HG03520 (cell line): ENCODE data around the gene PLB1.

ENCODE experiments used
- ATAC-seq: cut with Tn5 transposase; IDR thresholded peaks from one replicate; pipeline ENCODE4 v1.9.1; 2021; ENCODE audit warnings: mild to moderate bottlenecking, moderate library complexity; ENCODE audit not compliant: unreplicated experiment

The PLB1 gene

DNA sequence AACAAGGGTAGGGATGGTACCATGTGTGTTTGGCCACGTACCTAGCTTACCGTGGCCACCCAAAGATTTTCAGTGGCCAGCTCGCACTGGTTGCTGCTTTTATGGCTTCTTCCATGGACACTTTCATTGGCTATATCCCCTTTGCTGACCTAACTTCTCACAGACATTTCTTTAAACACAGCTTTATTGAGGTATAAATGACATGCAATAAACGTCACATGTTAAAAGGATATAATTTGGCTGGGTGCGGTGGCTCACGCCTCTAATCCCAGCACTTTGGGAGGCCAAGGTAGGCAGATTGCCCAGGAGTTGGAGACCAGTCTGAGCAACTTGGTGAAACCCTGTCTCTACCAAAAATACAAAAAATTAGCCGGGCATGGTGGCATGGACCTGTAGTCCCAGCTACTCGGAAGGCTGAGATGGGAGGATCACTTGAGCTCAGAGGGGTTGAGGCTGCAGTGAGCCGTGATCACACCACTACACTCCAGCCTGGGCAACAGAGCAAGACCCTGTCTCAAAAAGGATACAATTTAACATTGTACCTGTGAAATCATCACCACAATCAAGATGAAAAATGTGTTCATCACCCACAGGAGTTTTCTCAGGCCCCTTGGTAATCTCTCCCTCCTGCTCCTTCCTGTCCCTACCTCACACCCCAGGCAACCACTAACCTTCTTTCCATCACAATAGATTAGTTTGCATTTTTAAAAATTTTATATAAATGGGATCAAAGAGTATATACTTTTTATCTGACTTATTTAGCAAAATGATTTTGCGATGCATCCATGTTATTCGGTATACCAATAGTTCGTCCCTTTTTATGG is 127.9 kb downstream of the PLB1 start:
- ATAC-seq: no peak

DNA sequence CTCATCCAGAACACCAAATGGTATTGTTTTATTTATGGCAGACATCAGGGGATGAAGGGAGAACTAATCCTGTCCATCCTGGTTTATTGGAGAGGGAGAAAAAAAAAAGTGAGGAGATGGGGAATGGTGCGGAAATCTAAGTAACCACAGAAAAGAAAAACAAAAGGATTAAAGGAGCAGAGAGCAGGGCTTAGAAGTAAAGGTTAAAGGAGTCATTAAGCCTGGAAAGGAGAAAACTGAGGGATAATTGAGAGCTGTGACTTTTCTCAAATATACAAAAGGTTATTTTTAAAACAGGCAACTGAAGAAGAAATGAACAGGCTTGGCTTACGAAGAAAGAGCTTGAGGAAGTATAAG is 128.6 kb downstream of the PLB1 start:
- no peak for ATAC-seq

DNA sequence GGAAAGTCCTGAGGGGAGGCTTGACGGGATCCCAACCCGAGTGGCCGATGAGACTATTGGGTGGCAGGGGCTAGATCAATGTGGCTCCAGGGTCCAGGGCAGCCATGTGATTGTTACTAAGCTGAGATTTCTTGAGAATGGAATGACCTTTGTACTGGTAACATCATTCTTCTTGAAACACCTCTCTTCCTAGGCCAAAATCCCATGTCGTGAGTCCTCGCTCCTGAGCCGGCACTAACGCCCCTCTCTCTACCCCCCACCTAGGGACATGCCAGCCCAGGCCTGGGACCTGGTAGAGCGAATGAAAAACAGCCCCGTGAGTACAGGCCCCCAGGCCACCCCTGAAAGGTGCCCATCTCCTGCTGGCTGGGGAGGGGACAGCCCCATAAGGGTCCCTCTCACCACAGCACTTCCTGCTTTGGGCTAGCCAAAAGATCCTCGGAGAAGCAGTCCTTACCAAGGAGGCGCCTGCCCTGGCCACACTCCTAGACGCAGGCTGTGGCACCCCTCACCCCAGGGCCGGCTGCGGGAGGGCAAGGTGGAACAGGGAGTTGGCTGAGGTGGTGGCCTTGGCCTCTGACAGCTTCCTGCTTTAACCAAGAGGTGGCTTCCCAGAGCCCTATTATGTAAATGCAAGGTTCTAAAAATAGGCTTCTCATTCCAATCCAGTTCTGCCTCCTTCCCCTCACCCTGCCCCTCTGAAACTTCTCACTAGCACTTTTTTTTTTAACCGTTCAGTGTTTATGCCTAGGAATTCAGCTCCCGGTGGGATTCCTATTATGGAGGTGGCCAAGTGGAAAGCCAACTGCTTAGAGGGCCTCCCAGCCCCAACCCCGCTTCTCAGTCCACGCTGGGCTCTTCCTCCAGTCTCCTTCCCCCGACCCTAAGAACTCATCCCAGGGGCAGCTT is 129.2 kb downstream of the PLB1 start:
- ATAC-seq: no peak

- ATAC-seq: no peak
Measured at GRCh38 chr2:28626376-28626775, 130.5 kb downstream of the PLB1 start.

GRCh38 chr2:28626891-28627421 is 131.1 kb downstream of the PLB1 start:
- no peak for ATAC-seq

- ATAC-seq: no peak
Measured at GRCh38 chr2:28627722-28628480, 132.0 kb downstream of the PLB1 start.

GRCh38 chr2:28628506-28628905 is 132.6 kb downstream of the PLB1 start:
- ATAC-seq: no peak

DNA sequence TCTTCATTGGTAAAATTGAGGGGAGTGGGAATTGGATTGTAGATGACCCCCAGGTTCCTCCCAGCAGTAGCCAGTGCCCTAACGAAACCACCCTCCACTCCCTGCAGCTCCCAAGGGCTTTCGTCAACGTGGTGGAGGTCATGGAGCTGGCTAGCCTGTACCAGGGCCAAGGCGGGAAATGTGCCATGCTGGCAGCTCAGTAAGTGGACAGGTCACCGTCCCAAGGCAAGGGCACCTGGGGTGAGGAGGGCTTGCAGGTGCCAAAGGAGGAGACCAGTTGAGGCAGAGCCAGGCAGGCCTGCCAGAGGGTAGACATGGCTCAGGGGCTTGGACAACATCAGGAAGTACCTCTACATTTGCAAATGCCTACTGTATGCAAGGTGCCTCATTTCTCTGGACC is 133.1 kb downstream of the PLB1 start:
- no peak for ATAC-seq

DNA sequence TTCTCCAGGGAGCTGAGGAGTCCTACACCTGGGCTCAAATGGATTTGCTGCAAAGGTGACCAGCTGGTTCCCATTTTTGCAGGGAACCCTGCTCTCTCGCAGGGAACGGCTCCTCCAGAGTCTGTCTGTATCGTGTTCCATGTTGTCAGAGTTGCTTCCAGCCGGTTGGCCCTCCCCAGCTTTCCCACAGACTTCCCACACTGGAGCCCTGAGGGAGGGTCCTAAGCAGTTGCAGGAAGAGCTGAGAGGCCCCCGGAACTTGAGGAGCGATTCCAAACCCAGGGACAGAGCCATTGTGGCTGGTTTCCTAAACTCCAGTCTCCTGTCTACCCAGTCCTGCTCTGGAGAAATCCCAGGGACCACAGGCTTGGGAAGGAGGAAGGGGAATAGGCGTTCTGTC is 134.1 kb downstream of the PLB1 start:
- no peak for ATAC-seq

DNA sequence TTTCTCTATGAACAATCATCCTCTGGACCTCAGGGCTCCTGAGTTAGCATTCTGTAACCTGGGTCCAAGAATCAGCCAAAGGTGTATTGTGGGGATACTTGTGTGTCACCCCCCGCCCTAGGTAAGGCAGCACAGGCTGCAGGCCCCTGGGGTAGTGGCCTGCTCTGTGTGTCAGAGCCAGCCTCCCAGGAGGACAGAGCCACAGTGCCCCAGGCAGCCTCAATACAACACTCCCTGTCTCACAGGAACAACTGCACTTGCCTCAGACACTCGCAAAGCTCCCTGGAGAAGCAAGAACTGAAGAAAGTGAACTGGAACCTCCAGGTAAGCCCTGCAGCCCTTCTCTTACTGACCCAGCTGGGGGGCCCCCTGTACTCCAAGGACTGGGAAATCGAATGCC is 134.5 kb downstream of the PLB1 start:
- no peak for ATAC-seq

DNA sequence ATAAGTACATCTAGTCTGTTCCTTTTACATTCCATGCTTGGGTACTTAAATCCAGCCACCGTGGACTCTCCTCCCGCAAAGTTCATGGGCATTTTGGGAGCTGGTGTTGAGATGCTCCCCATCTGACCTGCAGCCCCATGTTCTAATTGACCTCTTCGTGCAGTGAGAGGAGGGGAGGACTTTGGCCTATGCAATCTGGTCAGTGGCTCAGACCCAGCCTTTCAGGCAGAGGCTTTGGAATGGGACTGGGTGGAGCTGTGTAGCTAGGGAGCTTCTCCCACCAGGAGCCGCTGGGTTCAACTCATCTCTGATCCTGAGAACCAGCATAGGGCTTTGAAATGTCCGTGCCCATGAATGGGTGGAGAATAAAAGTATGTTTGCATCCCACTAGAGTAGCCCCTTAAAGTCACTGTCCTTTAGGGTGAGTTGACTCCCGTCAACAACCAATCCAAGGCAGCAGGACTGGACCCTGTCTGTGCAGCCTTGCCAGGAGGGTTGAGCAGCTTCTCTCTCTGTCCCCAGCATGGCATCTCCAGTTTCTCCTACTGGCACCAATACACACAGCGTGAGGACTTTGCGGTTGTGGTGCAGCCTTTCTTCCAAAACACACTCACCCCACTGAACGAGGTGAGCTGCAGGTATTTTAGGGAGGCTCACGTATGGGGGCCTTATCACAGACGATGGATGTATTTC is 135.8 kb downstream of the PLB1 start:
- no peak for ATAC-seq

DNA sequence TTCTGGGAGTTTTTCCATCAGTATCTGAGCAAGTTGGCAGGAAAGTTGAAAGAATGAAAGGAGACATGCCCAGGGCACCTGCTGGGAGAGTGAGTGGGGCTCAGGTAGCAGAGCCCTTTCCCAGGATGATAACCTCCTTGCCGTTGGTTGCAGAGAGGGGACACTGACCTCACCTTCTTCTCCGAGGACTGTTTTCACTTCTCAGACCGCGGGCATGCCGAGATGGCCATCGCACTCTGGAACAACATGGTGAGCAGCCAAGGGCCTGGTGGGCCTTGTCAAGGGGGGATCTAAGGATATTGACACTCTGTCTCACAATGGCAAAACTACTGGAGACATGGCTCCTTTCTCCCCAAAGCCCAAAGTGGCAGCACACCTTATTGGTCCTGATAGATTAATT is 136.9 kb downstream of the PLB1 start:
- no peak for ATAC-seq

DNA sequence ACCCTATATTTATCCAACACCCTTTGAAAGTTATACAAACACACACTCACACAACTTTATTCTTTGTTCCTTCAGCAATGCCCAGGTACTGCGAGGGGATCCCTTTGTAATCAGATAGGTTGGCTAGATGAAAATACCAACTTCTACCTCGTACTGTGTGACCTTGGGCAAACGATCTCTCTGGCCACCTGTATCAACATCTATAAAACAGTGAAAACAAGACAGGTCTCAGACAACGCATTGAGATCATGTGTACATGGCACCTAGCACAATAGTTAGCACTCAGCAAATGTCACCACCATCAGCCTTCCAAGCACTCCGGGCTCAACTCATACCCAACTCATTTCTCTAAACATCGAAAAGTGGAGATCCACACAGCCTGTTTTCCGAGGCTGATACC is 137.3 kb downstream of the PLB1 start:
- ATAC-seq: no peak

- no peak for ATAC-seq
Measured at GRCh38 chr2:28633746-28634145, 137.9 kb downstream of the PLB1 start.

GRCh38 chr2:28635191-28635611 is 139.3 kb downstream of the PLB1 start:
- no peak for ATAC-seq

GRCh38 chr2:28636491-28636890 is 140.6 kb downstream of the PLB1 start:
- no peak for ATAC-seq

DNA sequence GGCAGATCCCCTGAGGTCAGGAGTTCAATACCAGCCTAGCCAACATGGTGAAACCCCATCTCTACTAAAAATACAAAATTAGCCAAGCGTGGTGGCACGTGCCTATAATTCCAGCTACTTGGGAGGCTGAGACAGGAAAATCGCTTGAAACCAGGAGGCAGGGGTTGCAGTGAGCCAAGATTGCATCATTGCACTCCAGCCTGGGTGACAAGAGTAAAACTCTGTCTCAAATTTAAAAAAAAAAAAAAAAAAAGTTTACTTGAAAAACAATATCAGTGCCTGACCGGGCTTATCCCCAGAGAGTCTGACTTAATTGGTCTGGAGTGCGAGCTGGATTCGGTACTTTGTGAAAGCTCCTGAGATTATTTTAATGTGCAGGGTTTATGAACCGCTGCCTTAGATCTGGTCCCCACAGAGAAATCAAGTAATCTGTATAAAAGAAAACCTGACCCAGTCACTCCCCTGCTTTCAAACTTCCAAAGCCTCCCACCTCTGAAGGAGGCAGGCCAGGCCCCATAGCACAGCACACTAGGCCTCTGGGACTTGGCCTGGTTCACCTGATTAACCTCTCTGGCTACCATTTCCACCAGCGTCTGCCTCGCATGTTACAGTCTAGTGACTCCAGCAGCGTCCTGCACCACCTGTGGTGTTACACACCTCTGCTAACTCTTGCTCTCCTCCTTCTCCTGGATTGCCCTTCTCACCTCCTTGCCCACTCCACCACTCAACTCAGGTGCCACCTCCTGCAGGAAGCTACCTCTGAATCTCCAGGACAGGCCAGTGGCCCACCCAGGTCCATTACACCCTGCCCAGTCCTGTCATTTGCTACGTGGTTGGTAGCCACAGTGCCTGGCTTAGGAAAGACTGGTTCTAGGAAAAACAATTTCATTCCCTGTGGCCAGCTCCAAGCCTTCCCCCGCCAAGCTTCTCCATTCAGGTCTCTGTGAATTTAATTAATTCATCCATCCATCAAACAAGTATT is 141.5 kb downstream of the PLB1 start:
- no peak for ATAC-seq

DNA sequence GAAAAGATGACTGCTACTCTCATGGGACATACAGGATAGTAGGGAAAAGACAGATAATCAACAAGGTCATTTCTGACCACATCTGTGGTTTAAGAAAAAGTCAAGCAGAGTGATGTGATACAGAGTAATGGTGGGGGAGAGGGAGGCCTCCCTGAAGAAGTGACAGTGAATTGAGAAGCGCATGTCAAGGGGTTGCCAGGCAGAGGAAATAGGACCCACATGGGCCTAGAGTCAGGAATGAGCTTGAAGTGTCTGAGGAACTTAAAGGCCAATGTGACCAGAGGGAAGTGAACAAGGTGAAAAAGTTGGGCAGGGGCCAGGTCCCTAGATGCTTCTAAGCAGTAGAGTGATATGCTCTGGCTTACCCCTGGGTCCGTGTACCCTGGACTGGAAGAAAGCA is 142.2 kb downstream of the PLB1 start:
- no peak for ATAC-seq

GRCh38 chr2:28639092-28639691 is 143.3 kb downstream of the PLB1 start:
- no peak for ATAC-seq
